Left ventricle myocardium inferior (tissue), 1 donor: ENCODE results near the gene FAM186B. TPM values are rescaled to one million over a fixed set of nuclear protein-coding genes. Genes with fewer than 3 reads are reported as not detected.

Source experiments
- DNase-seq: peaks from one replicate; pipeline ENCODE4 v3.0.0-alpha.2; 2020
- H3K27ac ChIP-seq: fragments of 200-600 bp; replicated peaks from 2 replicates; pipeline ENCODE4 v1.8.0; 2021
- H3K27me3 ChIP-seq: fragments of 200-600 bp; 2 replicates; pipeline ENCODE4 v1.8.0; 2021; ENCODE audit warnings: low read depth
- H3K36me3 ChIP-seq: fragments of 200-600 bp; 2 replicates; pipeline ENCODE4 v1.8.0; 2021
- H3K4me1 ChIP-seq: fragments of 200-600 bp; 2 replicates; pipeline ENCODE4 v1.8.0; 2021
- H3K4me3 ChIP-seq: fragments of 200-600 bp; 2 replicates; pipeline ENCODE4 v1.8.0; 2021; ENCODE audit warnings: mild to moderate bottlenecking, moderate library complexity
- H3K9me3 ChIP-seq: fragments of 200-600 bp; replicated peaks from 2 replicates; pipeline ENCODE4 v1.8.0; 2021
- intact Hi-C: fragments of 100-400 bp; cut with micrococcal nuclease; formaldehyde crosslinking; loops from one replicate; pipeline ENCODE4 v1.11.0; 2022
- total RNA-seq: library from RNA; stranded (reverse); fragmentation: NEBNext Ultra II Directional; extraction: Animal tissue kit (Norgen Biotek cat#: 25700); gene quantifications from one replicate; pipeline ENCODE4 v1.2.1, GENCODE V29; 2021
- TF ChIP-seq, protein P1 (sequence below): fragments of 200-600 bp; IDR thresholded peaks from 2 replicates; pipeline ENCODE4 v1.8.0; 2021; ENCODE audit warnings: antibody characterized with exemption, mild to moderate bottlenecking, borderline replicate concordance
- donor health status: DM: no; HTN: yes; CAD: no; lungs with severe emphysema.

Gene FAM186B
- total RNA-seq, 1 donor from 2014 or later: 0.33 TPM

DNA sequence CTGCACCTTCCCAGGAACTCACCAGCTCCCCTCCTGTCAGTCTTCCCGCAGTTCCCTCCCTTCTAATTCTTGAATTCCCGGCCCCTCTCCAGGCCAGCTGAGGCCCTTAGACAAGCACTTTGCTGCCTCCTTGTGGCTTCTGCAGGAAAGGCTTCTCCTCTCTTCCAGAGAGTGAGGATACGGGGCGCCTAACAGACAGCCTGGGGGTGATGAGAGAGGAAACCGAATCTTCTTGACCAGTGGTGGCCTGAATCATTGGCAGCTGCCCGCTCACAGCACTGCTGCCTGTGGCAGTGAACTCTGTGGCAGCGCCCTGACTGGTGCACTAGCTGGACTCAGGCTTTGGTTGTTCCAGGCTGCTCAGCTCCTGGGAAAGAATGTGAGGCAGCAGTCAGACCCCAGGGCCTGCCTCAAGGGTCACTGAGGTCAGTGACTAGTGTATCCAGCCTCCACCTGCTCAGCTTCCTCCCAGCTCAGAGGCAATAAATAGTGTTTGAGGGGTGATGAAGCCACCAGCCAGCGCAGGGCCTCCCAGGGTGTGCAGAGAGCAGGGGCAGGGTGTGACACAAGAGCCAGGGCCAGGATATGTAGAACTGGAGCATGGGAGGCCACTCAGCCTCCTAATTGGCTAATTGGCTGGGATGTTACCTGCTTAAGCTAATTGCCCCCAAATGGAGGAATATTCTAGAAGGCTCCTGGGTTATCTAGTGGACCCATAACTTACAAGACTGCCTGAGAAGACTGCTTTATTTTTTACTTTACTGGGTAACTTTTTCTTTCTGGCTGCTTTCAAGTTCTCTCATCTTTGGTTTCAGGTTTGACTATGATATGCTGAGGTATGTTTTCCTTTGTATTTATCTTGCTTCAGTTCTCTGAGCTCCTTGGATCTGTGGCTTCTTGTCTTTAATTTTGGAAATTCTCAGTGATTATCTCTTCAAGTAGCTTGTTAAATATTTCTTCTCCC is 24.6 kb downstream of the FAM186B start:
- Histone ChIP-seq H3K9me3 (no peaks in the 10 kb centered on the region), H3K4me1 (peaks cover 57% of the 10 kb centered on the region), H3K27me3 (no peaks in the 10 kb centered on the region), H3K4me3 (no peak overlapping the region), H3K36me3 (no peaks in the 10 kb centered on the region), H3K27ac (peak overlapping the region; percentile 67)
- TF ChIP-seq, protein P1, sequence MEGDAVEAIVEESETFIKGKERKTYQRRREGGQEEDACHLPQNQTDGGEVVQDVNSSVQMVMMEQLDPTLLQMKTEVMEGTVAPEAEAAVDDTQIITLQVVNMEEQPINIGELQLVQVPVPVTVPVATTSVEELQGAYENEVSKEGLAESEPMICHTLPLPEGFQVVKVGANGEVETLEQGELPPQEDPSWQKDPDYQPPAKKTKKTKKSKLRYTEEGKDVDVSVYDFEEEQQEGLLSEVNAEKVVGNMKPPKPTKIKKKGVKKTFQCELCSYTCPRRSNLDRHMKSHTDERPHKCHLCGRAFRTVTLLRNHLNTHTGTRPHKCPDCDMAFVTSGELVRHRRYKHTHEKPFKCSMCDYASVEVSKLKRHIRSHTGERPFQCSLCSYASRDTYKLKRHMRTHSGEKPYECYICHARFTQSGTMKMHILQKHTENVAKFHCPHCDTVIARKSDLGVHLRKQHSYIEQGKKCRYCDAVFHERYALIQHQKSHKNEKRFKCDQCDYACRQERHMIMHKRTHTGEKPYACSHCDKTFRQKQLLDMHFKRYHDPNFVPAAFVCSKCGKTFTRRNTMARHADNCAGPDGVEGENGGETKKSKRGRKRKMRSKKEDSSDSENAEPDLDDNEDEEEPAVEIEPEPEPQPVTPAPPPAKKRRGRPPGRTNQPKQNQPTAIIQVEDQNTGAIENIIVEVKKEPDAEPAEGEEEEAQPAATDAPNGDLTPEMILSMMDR: peak; percentile 83
- peak; percentile 63 for DNase-seq
- intact Hi-C loops: no loop called here

DNA sequence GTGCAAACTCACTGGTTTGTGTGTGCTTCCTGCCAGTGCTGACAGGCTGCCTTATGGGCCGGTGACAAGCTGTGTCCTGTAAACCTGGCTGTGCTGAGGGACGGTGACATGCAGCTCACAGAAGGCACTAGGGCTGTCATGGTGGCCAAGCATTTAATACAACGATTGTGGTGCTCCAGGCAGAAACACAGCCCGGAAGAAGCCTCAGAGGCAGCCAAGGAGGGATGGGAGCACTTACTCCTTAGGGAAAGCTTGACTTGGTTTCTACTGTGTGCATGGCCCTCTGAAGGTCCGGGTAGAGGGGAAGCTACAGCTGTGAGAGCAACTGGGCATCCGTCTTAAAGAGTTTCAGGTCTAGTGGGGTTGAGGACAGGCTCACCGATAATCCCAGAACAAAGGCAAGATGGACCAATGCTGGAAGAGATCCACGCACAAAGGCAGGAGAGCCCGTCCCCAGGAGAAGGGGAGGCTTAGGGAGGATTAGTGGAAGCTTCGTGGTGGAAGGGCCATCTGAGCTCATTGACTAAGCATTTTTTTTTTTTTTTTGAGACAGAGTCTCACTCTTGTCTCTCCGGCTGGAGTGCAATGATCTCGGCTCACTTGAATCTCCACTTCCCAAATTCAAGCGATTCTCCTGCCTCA is 26.8 kb downstream of the FAM186B start:
- Histone ChIP-seq H3K9me3 (no peaks in the 10 kb centered on the region), H3K4me3 (no peak overlapping the region), H3K27ac (peak overlapping the region; percentile 38), H3K27me3 (no peaks in the 10 kb centered on the region), H3K36me3 (peaks cover 15% of the 10 kb centered on the region), H3K4me1 (peaks cover 42% of the 10 kb centered on the region)
- no peak for DNase-seq
- intact Hi-C loops: no loop called here
- TF ChIP-seq, protein P1: no peak

DNA sequence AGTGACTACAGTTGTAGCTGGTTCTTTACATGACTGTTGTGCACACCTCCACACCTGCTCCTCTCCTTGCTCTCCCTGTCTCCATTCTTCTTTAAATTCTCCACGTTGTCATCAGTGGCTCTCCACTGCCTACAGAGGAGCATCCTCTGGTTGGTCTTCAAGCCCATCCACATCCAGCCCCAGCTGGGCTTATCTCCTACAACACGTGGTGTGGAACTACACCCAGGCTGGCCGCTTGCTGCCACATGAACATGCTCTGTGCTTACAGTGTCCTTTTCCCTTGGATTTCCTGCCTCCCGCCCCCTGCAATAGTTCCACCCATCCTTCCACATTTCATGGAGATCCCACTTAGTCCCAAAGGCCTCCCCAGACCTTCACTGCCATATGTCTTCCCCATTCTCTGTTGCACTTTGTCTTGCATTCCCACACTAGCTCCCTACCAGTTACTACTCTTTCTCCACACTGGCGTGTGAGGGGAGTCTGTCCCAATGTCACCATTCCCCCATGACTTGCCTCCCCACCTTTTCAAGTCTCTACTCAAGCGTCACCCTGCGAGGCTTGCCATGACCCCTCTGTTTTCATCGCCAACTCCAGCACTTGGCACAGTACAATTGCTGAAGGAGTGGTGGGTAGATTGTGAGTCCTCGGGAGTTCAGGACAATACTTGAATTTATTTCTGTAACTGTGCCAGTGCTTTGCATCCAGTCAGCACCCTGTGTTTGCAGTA is 27.7 kb downstream of the FAM186B start:
- Histone ChIP-seq H3K4me1 (peaks cover 34% of the 10 kb centered on the region), H3K27ac (peak overlapping the region; percentile 38), H3K4me3 (no peak overlapping the region), H3K27me3 (no peaks in the 10 kb centered on the region), H3K36me3 (peaks cover 15% of the 10 kb centered on the region), H3K9me3 (no peaks in the 10 kb centered on the region)
- TF ChIP-seq, protein P1: no peak
- no peak for DNase-seq
- intact Hi-C loops: no loop called here

DNA sequence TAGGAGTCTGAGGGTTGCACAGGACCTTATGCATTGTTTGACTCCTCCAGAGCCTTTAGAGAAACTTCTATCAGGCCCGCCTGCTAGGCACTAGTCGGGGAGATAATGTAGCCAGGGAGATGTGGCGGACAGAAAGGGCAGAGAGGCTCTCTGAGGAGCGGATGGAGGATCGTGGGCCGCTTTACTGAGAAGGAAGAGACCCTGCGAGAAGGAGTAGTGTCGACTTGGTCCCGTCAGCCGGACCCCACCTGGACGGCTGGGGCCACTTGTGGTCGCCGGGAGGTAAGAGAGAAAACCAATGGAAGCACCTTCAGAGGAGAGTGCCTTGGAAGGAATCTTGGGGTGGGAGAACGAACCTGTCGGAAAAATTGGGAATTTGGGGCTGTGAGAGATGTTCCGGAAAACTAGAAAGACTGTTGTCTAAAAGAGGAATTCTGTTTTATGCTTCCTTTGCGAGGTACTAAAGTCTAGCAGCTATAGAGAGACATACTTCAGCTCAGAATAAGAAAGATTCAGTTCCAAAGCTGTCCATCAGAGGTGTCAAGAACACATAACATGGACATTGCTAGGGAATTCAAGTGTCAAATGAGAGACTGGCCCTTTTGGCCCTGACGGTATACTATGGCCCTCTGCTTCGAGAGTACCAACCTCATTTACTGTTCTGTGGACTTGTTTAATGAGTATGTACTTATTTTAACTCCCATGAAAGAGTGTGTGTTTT is 36.8 kb downstream of the FAM186B start:
- intact Hi-C loops: no loop called here
- H3K9me3 ChIP-seq: no peaks in the 10 kb centered on the region
- peak overlapping the region; percentile 92 for H3K4me3 ChIP-seq
- peaks cover 70% of the 10 kb centered on the region for H3K4me1 ChIP-seq
- DNase-seq: no peak
- TF ChIP-seq, protein P1: no peak
- no peaks in the 10 kb centered on the region for H3K27me3 ChIP-seq
- H3K36me3 ChIP-seq: peaks cover 22% of the 10 kb centered on the region
- H3K27ac ChIP-seq: peak overlapping the region; percentile 97
